ENCODE data around the gene KCNQ5.

DNA sequence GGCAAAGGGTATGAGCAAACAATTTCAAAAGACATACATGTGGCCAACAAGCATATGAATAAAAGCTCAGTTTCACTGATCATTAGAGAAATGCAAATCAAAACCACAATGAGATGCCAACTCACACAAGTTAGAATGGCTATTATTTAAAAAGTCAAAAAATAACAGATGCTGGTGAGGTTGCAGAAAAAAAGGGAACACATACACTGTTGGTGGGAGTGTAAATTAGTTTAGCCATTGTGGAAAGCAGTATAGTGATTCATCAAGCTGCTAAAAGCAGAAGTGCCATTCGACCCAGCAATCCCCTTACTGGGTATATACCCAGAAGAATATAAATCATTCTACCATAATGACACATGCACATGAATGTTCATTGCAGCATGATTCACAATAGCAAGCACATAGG is 610.1 kb downstream of the KCNQ5 start:
- no peak for TF ChIP-seq POLR2AphosphoS5 (IDR thresholded peaks at IDR 0.05)
- no peak for TF ChIP-seq POLR2A (IDR thresholded peaks at IDR 0.05)
